Liver (tissue), 3 donors: ENCODE measurements around the gene TNNI3K.

Source experiments
- SP1 ChIP-seq: IDR thresholded peaks from 2 replicates; pipeline ENCODE4 v1.6.1; 2018; ENCODE audit warnings: antibody characterized with exemption, mild to moderate bottlenecking
- TF ChIP-seq, protein P1 (sequence below): fragments of 150-350 bp; IDR thresholded peaks from 2 replicates; pipeline ENCODE4 v1.5.1; 2017; ENCODE audit warnings: improper control_type of control experiment, low read depth, low read length; ENCODE audit not compliant: missing input control
- donor health status: healthy.
- donor health status: healthy.

DNA sequence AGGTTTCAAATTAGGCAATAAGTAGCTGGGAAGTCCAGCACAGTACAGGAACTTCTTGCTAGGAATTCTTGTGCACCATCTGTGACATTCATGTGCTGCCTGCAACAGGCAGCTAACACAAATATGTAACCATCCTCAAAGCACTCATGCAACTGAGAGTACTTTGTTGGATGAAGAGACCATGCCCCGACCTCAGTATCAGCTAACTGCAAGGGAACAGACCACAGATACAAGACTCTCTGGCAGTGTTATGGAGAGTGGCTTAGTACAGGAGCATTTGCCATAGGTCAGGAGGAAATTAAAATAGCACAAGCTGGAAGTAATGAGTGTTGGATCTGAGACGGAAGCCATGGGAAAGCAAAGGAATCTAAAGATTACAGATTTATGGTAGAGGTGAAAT, 153.7 kb downstream of the TNNI3K start:
- no peak for TF ChIP-seq SP1
- TF ChIP-seq, protein P1, sequence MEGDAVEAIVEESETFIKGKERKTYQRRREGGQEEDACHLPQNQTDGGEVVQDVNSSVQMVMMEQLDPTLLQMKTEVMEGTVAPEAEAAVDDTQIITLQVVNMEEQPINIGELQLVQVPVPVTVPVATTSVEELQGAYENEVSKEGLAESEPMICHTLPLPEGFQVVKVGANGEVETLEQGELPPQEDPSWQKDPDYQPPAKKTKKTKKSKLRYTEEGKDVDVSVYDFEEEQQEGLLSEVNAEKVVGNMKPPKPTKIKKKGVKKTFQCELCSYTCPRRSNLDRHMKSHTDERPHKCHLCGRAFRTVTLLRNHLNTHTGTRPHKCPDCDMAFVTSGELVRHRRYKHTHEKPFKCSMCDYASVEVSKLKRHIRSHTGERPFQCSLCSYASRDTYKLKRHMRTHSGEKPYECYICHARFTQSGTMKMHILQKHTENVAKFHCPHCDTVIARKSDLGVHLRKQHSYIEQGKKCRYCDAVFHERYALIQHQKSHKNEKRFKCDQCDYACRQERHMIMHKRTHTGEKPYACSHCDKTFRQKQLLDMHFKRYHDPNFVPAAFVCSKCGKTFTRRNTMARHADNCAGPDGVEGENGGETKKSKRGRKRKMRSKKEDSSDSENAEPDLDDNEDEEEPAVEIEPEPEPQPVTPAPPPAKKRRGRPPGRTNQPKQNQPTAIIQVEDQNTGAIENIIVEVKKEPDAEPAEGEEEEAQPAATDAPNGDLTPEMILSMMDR: no peak
